Femur (tissue), 1 donor: ENCODE data around the gene KIF17.

ENCODE experiments used
- DNase-seq: peaks from one replicate; pipeline ENCODE4 v3.0.0-alpha.2; 2017

Gene KIF17

GRCh38 chr1:20616847-20617487, 100.8 kb downstream of the KIF17 start:
- DNase-seq = no peak

GRCh38 chr1:20615946-20616846, 101.6 kb downstream of the KIF17 start:
- no peak for DNase-seq

- DNase-seq = no peak
Observed at GRCh38 chr1:20614131-20614579, 103.7 kb downstream of the KIF17 start.
